Left kidney (tissue), 2 donors: ENCODE results near the gene PDZD7. TPM values are rescaled to one million over a fixed set of nuclear protein-coding genes. Genes with fewer than 3 reads are reported as not detected.
A peak's percentile ranks its signal among the peaks of the same experiment; 100 is the strongest.

Source experiments
- DNase-seq: peaks from one replicate; pipeline ENCODE4 v3.0.0-alpha.2; 2013
- polyA plus RNA-seq: library from polyadenylated mRNA; unstranded; fragments of 120-200 nt; gene quantifications from one replicate; pipeline ENCODE4 v1.2.1, GENCODE V29; 2013; ENCODE audit not compliant: insufficient read length

Gene PDZD7
- polyA plus RNA-seq, 1 donor = 3.3 TPM

DNA sequence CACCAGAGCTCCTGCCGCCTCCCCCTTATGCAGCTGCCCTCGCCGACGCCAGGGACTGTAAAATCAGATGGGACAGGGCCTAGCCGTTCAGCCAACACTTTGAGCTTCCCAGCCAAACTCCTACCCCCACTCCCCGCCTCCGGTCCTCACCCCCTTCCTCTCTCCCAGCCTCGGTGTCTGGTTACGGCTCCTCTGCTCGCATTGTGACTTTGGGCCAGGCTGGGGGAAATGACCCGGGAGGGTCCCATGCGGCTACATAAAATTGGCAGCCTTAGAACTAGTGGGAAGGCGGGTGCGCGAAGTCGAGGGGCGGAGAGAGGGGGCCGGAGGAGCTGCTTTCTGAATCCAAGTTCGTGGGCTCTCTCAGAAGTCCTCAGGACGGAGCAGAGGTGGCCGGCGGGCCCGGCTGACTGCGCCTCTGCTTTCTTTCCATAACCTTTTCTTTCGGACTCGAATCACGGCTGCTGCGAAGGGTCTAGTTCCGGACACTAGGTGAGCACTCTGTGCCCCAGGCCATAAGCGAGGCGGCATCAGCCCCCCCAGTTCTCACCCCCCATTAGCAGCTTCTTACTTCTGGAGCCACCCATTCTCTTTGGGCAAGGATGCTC lies 30.8 kb upstream of the PDZD7 start, which contains the start of gene KAZALD1:
Gene KAZALD1, plus strand, starts transcription at position 366 of the 608 bp plus-strand sequence. CDS start 604 bp downstream, outside the sequence.
- DNase-seq = peak; percentile 84

- peak; percentile 93 for DNase-seq
Measured at GRCh38 chr10:101060951-101061623, 30.2 kb upstream of the PDZD7 start.

DNA sequence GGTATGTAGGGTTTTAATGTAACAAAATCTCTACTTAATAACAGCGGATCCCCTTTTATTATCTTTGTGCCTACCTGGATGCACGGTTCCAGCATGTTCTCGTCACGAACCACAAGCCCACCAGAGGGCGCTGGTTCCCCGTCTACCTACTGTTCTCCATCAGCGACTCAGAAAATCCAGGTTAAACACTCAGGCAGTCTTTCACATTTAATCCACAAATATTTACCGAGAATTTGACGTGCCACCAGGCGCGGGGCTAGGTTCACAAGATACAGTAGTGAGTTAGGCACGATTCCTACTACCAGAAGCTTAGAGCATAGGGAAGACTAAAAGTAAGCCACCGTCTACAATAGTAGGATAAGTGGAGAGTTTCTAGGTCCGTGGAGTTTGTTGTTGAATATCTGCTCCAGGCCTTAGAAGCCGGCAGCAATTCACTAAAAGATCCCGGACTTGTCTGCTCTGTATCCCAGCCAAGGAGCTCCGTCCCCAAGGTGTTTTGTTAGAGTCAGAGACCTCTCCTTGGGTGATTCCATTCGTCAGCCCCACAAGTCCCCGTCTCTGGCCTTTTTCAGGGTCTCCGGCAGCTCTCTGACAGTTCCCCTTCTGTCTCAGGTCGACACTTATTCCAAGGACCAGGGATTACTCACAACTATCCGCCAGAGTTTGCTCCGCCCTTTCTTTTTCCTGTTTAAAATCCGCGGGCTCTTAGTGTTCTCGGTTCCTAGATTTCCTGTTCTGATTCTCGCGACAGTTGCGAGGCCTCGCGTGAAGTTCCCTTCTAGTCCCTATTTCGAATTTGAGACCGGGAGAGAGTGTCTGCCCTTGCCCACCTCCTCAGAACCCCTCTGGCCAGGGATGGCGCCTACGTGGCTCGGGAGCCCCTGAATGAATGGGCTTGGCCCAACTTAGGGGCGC lies 29.4 kb upstream of the PDZD7 start:
- peak; percentile 96 for DNase-seq

- no peak for DNase-seq
Measured at GRCh38 chr10:101056365-101057151, 25.6 kb upstream of the PDZD7 start.

- DNase-seq = no peak
Measured at GRCh38 chr10:101055411-101055810, 24.5 kb upstream of the PDZD7 start.

DNA sequence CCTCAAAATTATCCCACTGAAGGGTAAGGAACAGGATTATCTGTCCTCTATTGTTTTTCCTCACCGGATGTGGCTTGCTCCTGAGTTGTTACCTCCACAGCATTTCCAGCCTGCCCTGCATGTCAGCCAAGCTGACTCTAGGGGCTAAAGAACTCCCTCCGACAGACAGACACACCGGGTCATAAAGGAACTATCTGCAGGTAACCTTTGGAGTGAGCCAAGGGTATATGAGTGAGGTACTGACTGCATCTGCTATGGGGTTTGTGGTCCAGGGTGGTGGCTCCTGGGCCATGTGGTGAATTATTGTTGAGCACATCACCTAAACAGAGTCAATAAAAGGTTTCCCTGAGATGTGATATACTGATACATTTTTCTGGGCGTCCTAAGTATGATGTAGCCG lies 23.9 kb upstream of the PDZD7 start:
- no peak for DNase-seq

DNA sequence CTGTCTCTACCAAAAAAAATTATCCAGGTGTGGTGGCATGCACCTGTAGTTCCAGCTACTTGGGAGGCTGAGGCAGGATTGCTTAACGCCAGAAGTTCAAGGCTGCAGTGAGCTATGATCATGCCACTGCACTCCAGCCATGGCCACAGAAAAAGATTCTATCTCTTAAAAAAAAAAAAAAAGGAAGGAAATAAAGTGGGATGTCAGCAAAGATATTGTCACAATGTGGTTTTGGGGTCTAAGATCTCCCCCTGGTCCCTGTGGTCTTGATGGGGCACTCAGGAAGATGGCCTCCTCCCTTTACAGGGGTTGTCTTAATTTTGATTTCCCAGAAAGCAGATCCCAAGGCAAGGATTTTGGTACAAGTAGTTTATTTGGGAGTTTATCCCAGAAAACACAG lies 23.4 kb upstream of the PDZD7 start:
- no peak for DNase-seq

DNA sequence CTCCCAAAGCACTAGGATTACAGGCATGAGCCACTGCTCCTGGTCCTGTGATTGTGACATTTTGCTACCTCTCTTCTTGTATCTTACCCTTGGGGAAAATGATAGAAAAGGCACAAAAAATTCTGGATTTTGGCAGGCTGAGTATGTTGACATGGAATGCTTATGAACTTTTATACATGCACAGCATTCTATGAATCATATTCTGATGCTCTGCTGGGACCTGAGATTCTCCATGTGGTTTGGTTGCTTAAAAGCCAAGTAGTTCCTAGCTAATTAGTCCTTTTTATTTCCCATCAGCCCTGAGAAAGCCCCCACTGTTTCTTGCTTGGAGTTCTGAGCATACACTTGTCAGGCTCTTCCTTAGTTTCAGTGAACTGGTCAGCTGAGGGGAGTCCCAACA lies 22.6 kb upstream of the PDZD7 start:
- no peak for DNase-seq

DNA sequence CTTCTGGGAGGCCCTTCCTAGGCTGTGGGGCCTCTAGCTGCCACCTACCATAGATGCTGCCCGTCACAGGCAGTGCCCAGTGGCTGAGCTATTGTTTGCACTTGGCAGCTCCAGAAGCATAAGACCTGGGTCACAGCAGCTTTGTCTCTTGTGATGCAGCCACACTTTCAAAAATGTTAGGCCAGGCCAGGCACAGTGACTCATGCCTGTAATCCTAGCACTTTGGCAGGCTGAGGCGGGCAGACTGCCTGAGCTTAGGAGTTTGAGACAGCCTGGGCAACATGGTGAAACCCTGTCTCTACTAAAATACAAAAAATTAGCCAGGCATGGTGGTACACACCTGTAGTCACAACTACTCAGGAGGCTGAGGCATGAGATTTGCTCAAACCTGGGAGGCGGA lies 21.4 kb upstream of the PDZD7 start:
- no peak for DNase-seq

DNA sequence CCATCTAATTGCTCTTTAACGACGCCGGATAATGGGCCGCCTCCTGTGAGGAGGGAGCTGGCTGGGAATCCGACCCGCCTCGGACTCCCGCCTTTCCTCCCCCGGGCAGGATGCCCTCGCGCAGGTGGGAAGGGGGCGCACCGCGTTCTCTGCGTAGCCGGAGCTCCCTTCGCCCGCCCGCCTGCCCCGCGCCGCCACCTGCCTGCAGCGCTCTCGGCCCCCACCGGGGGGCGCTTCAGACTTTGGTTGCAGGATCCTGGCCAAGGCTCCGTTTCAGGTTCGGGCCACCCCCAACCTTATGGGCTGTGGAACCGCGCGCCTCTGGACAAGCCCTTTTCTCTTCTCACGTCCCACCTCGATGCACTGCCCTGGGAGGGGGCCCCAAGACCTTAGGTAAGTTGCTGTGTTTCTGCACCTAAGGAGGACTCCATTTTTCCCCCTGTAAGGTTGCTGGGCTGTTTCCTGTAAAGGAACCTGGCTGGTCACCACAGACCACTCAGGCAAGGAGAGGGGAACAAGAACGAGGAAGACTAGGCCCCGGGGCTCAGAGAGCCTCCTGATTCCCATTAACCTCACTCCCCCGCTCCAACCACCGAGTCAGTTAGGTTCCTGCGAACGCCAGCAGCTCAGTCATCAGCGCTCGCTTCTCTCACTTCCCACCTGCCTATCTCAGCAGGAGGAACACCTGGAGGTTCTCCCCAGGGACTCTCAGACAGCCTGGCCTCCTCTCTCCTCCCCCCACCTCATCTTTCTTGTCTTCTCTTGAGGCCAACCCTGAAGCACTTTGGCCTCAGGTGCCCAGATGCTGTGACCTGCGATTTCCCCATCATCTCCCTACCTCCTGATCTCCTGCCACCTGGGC lies 19.5 kb upstream of the PDZD7 start:
- peak; percentile 67 for DNase-seq

DNA sequence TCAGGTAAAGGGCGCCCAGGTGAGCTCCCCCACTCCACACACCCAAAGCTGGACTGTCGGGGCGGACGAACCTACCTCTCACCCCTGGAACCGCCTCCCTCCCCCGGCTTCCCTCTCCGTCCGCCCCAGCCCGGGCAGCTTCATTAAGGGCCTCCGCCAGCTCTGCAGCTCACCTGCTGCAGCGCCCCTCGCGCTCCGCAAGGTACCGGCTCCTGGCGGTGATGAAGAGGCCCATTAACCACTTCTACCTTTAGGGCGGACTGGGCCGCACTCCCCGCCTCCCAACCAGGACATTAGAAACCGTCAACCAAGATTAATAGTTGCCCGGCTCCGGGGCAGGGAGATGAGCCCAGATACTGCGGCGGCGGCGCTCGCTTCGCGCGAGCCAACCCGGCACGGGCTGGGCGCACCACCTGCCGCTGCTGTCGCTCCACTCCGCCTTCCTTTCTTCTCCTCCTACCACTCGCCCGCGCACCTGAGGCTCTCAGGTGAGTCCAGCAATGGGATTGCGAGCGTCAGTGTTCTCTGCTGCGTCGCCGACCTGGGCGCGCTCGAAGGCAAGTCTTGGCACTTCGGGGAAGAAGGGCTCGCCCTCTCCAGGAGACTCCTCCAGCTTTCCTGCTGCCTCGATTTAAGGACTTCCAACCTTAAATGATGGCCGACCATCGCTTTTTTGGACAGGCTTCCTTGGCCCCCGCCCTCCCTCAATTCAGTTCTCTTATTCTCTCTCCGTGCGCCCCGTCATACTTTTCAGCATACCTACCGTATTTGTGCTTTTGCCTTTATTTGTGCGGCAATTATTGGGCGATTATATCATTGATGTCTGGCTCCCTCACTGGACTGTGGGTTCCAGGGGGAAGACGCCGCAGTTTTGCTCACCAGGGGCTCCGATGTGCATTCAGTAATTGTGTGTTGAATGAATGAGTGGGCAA lies 17.3 kb upstream of the PDZD7 start:
- DNase-seq = no peak

DNA sequence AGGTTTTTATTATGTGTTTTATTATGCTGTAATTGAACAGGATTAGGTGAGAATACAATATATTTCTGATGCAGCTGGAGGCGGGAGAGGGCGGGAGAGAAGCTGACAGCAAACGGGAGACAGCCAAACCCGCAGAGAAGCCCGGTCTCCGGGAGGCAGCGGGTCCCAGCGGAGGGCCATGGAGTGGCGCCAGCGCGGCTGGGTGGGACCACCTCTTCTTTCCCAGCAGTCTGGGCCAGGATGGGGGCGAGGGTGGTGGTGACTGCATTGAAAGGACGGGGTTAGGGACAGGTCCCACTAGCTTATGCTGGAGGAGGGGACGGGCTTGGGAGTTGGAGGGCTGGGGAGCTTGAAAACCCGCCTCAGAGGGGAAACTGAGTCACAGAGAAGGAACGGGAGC lies 16.3 kb upstream of the PDZD7 start:
- DNase-seq = no peak

DNA sequence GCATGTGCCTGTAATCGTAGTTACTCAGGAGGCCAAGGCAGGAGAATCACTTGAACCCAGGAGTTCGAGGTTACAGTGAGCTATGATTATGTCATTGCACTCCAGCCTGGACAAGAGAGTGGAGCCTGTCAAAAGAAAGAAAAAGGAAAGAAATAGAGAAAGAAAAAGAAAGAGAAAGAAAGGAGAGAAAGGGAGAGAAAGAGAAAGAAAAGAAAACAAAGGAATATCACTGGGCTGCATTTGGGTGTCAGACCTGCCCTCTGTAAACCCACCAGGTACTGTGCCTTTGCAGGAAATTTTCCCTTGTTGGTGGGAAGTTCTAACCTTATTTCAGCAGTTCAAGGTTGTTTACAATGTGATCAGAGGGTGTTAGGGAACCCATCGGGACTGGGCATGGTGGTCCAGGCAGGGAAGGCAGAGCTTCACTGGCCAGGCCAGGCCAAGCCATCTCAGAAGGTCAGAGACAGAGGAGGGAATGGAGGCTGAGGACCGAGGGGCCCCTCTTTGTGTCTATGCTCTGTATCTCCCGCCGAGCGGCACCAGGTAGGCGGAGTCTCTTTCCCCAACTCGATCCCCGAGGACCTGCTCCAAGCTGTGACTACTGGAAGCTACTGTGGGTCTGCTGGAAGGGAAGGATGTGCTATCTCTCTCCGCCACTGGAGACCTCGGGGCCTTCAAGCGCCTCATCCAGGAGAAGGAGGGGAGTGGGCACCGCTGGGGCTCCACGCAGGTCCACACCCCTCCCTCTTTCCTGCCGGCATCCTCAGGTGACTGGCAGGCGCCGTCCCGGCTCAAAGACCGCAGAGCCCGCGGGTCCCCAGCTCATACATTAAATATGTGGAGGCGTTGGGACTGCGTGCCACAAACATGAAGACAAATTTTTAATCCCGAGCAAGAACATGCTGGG lies 15.7 kb upstream of the PDZD7 start:
- no peak for DNase-seq

DNA sequence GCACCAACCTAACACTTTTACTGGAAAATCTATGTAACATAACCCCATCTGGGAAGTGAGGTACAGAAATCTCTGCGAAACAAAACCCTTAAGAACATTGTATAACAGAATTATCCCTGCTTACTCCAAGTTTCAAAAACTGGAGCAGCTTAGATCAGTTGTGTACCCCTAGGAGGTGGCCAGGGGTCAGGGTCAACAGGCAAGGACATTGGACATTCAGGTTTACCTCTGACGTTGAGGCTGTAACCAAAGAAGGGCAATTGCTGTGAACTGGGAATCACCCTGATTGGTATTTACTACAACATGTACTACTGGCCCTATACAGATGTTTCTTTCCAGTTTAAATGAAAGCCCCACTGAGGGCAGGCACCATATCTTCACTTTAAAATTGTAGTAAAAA lies 13.2 kb upstream of the PDZD7 start:
- DNase-seq = no peak

GRCh38 chr10:101043363-101043707 lies 12.4 kb upstream of the PDZD7 start:
- DNase-seq = no peak

GRCh38 chr10:101042667-101043362 lies 11.9 kb upstream of the PDZD7 start:
- peak; percentile 94 for DNase-seq

DNA sequence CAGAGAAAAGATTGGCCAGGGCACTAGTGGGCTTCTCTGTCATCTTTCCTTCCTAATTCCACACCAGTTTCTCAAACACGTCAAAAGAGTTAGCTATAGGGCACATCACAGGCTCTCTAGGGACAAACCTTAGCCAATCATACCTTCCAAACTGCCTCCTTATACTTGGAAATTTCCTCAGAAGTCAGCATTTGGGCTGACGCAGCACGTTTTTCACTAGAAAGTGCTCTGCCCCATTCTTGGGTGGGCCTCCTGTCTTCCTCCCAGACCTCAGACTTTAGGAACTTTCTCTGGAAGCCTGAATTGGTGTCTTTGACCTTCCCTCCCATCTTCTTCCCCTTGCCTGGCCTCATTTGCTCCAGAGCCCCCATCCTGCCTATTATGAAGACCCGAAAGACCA lies 11.2 kb upstream of the PDZD7 start:
- no peak for DNase-seq

DNA sequence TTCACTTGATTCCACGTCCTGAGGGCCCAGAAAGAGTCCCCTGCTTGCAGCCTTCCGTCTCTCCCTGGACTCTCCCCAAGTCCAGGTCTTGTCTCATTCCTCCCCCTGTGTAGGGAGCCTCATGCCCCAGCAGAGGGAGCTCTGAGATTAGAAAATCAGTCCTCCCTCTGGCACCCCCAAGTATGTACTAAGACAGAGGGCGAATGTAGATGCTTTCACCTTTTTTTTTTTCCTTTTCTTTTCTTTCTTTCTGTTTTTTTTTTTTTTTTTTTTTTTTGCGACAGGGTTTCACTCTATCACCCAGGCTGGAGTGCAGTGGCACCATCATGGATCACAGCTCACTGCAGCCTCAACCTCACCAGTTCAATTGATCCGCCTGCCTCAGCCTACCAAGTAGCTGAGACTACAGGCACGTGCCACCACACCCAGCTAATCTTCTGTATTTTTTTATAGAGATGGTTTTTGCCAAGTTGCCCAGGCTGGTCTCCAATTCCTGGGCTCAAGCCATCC lies 10.4 kb upstream of the PDZD7 start:
- DNase-seq = peak; percentile 87
